Measurements from ENCODE around the gene CDCA3. TPM values are rescaled to one million over a fixed set of nuclear protein-coding genes. Genes with fewer than 3 reads are reported as not detected.

Gene CDCA3
- polyA plus RNA-seq, 3 donors, result 0.52 to 1.1 (median 0.64) TPM

- WGBS, 3 donors, result 72 to 84% (median 80%) methylated on average over 8 to 10 of the region's 10 CpGs
Observed at GRCh38 chr12:6839482-6840201, 11.4 kb downstream of the CDCA3 start.

GRCh38 chr12:6838854-6839253 lies 12.2 kb downstream of the CDCA3 start:
- WGBS, 3 donors, result 91 to 92% (median 92%) methylated on average over 16 of the region's 16 CpGs
- H3K27ac ChIP-seq (ENCODE audit: low read depth, low read length), result no peak overlapping the region

More at GRCh38 chr12:6839482-6840201, 11.4 kb downstream of the CDCA3 start:
- H3K27ac ChIP-seq (ENCODE audit: low read depth, low read length), result no peak overlapping the region

GRCh38 chr12:6837370-6838060 lies 13.6 kb downstream of the CDCA3 start:
- H3K27ac ChIP-seq (ENCODE audit: low read depth, low read length), result no peak overlapping the region
- WGBS, 3 donors, result 91 to 96% (median 92%) methylated on average over 26 of the region's 26 CpGs

- no peak overlapping the region for H3K27ac ChIP-seq (ENCODE audit: low read depth, low read length)
- 85 to 95% (median 92%) methylated on average over 16 of the region's 16 CpGs for WGBS, 3 donors
Observed at GRCh38 chr12:6836851-6837250, 14.2 kb downstream of the CDCA3 start.

GRCh38 chr12:6834873-6835272 lies 16.2 kb downstream of the CDCA3 start:
- H3K27ac ChIP-seq (ENCODE audit: low read depth, low read length), result no peak overlapping the region
- 77 to 82% (median 77%) methylated on average over 5 of the region's 5 CpGs for WGBS, 3 donors

GRCh38 chr12:6834254-6834653 lies 16.8 kb downstream of the CDCA3 start:
- H3K27ac ChIP-seq (ENCODE audit: low read depth, low read length), result no peak overlapping the region
- WGBS, 3 donors, result 77 to 100% (median 77%) methylated on average over 1 of the region's 1 CpG

- WGBS, 3 donors, result 86 to 89% (median 88%) methylated on average over 6 of the region's 6 CpGs
- H3K27ac ChIP-seq (ENCODE audit: low read depth, low read length), result no peak overlapping the region
Observed at GRCh38 chr12:6833189-6833890, 17.7 kb downstream of the CDCA3 start.

- no peak overlapping the region for H3K27ac ChIP-seq (ENCODE audit: low read depth, low read length)
- WGBS, 3 donors, result 92 to 96% (median 92%) methylated on average over 4 of the region's 4 CpGs
Observed at GRCh38 chr12:6832125-6832524, 19.0 kb downstream of the CDCA3 start.

- 86 to 92% (median 88%) methylated on average over 12 of the region's 12 CpGs for WGBS, 3 donors
- H3K27ac ChIP-seq (ENCODE audit: low read depth, low read length), result no peak overlapping the region
Observed at GRCh38 chr12:6831450-6831995, 19.6 kb downstream of the CDCA3 start.

GRCh38 chr12:6830999-6831398 lies 20.1 kb downstream of the CDCA3 start:
- 91 to 94% (median 93%) methylated on average over 6 of the region's 6 CpGs for WGBS, 3 donors
- no peak overlapping the region for H3K27ac ChIP-seq (ENCODE audit: low read depth, low read length)

- 67 to 91% (median 73%) methylated on average over 11 of the region's 11 CpGs for WGBS, 3 donors
- H3K27ac ChIP-seq (ENCODE audit: low read depth, low read length), result no peak overlapping the region
Observed at GRCh38 chr12:6830286-6830890, 20.7 kb downstream of the CDCA3 start.

GRCh38 chr12:6829536-6830220 lies 21.4 kb downstream of the CDCA3 start:
- H3K27ac ChIP-seq (ENCODE audit: low read depth, low read length), result no peak overlapping the region
- WGBS, 3 donors, result 38 to 51% (median 47%) methylated on average over 19 of the region's 19 CpGs

GRCh38 chr12:6828781-6829535 lies 22.1 kb downstream of the CDCA3 start:
- no peak overlapping the region for H3K27ac ChIP-seq (ENCODE audit: low read depth, low read length)
- 0 to 1% (median 0%) methylated on average over 66 to 71 of the region's 71 CpGs for WGBS, 3 donors

GRCh38 chr12:6827982-6828780 lies 22.9 kb downstream of the CDCA3 start, which contains the start of gene P3H3:
Gene P3H3 (plus strand): TSS chr12:6828407. CDS start chr12:6828441, 34 bp downstream.
- H3K27ac ChIP-seq (ENCODE audit: low read depth, low read length), result no peak within 1 kb of the TSS
- 1% methylated on average over 55 to 60 of the region's 60 CpGs for WGBS, 3 donors

GRCh38 chr12:6827437-6827911 lies 23.6 kb downstream of the CDCA3 start:
- WGBS, 3 donors, result 10 to 17% (median 11%) methylated on average over 8 of the region's 8 CpGs
- no peak overlapping the region for H3K27ac ChIP-seq (ENCODE audit: low read depth, low read length)

- 72 to 79% (median 77%) methylated on average over 22 of the region's 22 CpGs for WGBS, 3 donors
- no peak overlapping the region for H3K27ac ChIP-seq (ENCODE audit: low read depth, low read length)
Observed at GRCh38 chr12:6826734-6827436, 24.2 kb downstream of the CDCA3 start.

All from adipose tissue (tissue), 3 donors.